Immature natural killer cell (primary cell): ENCODE measurements around the gene ROR2. TPM values are rescaled to one million over a fixed set of nuclear protein-coding genes. Genes with fewer than 3 reads are reported as not detected.

Experiments used
- DNase-seq, 3 donors: peaks; one replicate each; pipeline ENCODE4 v3.0.0; 2022; ENCODE audit warnings: mixed read lengths in 1 of 3
- H3K27ac Mint-ChIP-seq, 6 donors: one replicate each; pipeline ENCODE4 v1.8.0; 2020; ENCODE audit warnings: mixed read lengths in 6 of 6, mild to moderate bottlenecking in 5 of 6, inconsistent platforms in 4 of 6, moderate library complexity in 3 of 6
- H3K27me3 Mint-ChIP-seq, 3 donors: one replicate each; pipeline ENCODE4 v1.8.0; 2020 to 2021; ENCODE audit warnings: low read depth in 3 of 3, mild to moderate bottlenecking in 3 of 3, mixed read lengths in 3 of 3, moderate library complexity in 3 of 3, inconsistent platforms in 1 of 3
- H3K36me3 Mint-ChIP-seq, 3 donors: one replicate each; pipeline ENCODE4 v1.8.0; 2020; ENCODE audit warnings: mixed read lengths in 3 of 3, inconsistent platforms in 2 of 3, mild to moderate bottlenecking in 2 of 3
- H3K4me1 Mint-ChIP-seq, 2 donors: one replicate each; pipeline ENCODE4 v1.8.0; 2020; ENCODE audit warnings: inconsistent platforms in 2 of 2, mild to moderate bottlenecking in 2 of 2, mixed read lengths in 2 of 2, moderate library complexity in 1 of 2
- H3K4me3 Mint-ChIP-seq, 5 donors: one replicate each; pipeline ENCODE4 v1.8.0; 2020; ENCODE audit warnings: mild to moderate bottlenecking in 5 of 5, mixed read lengths in 5 of 5, inconsistent platforms in 3 of 5, moderate library complexity in 3 of 5
- H3K9me3 Mint-ChIP-seq, 6 donors: one replicate each; pipeline ENCODE4 v1.8.0; 2020; ENCODE audit warnings: mild to moderate bottlenecking in 6 of 6, mixed read lengths in 6 of 6, inconsistent platforms in 4 of 6, moderate library complexity in 3 of 6
- polyA plus RNA-seq, 3 donors: library from polyadenylated mRNA; unstranded; fragments of 300-500 nt; fragmentation: Illumina TruSeq; gene quantifications; one replicate each; pipeline ENCODE4 v1.2.3, GENCODE V29; 2021

Gene ROR2
- polyA plus RNA-seq, 3 donors from 2014 or later = not detected

GRCh38 chr9:91820949-91821880, 128.8 kb downstream of the ROR2 start:
- Mint-ChIP-seq H3K36me3 (no peaks in the 10 kb centered on the region), H3K27ac (no peak overlapping the region), H3K9me3 (no peaks in the 10 kb centered on the region), H3K4me3 (no peak overlapping the region), H3K4me1 (no peaks in the 10 kb centered on the region), H3K27me3 (peaks cover 2 to 4% (median 3%) of the 10 kb centered on the region in 3 donors)
- DNase-seq = no peak

DNA sequence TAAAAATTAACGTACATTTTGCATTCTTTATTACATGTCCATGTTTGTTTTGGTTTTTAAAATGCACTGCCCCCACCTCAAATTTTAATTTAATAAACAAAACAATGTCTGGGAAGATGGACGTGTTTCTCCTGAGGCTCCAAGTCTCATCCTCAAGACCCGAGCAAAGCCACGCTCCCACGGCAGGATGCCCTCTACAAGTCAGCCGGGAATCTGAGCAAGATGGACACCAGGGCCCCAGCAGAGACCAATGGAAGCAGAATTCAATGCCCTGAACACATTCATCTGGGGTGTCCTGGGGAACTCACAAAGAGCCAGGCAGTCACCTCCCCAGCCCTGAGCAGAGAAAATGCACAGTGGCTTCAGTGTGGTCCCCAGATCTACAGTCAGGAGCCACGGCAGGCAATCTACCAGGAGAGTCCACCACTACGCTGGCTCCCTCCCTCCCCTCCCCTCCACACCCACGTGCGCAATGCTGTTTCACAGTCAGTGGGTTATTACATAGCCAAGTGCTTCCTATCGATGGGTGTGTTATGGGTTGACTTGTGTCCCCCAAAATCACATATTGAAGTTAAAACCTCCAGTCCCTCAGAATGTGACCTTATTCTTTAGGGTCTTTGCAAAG, 129.8 kb downstream of the ROR2 start:
- Mint-ChIP-seq H3K4me1 (no peaks in the 10 kb centered on the region), H3K4me3 (no peak overlapping the region), H3K9me3 (no peaks in the 10 kb centered on the region), H3K36me3 (no peaks in the 10 kb centered on the region), H3K27me3 (peaks cover 1 to 4% (median 3%) of the 10 kb centered on the region in 3 donors), H3K27ac (no peak overlapping the region)
- no peak for DNase-seq

- Mint-ChIP-seq H3K27ac (no peak overlapping the region), H3K4me3 (no peak overlapping the region), H3K27me3 (peaks cover 0 to 2% (median 0%) of the 10 kb centered on the region in 3 donors), H3K36me3 (no peaks in the 10 kb centered on the region), H3K4me1 (no peaks in the 10 kb centered on the region), H3K9me3 (no peaks in the 10 kb centered on the region)
- no peak for DNase-seq
Measured at GRCh38 chr9:91818647-91819403, 131.2 kb downstream of the ROR2 start.

GRCh38 chr9:91818225-91818585, 131.8 kb downstream of the ROR2 start:
- Mint-ChIP-seq H3K27me3 (no peaks in the 10 kb centered on the region), H3K36me3 (no peaks in the 10 kb centered on the region), H3K4me1 (no peaks in the 10 kb centered on the region), H3K9me3 (no peaks in the 10 kb centered on the region), H3K27ac (no peak overlapping the region), H3K4me3 (no peak overlapping the region)
- no peak for DNase-seq

GRCh38 chr9:91817493-91818224, 132.4 kb downstream of the ROR2 start:
- Mint-ChIP-seq H3K27me3 (no peaks in the 10 kb centered on the region), H3K36me3 (no peaks in the 10 kb centered on the region), H3K4me3 (no peak overlapping the region), H3K4me1 (no peaks in the 10 kb centered on the region), H3K9me3 (no peaks in the 10 kb centered on the region), H3K27ac (no peak overlapping the region)
- no peak for DNase-seq

GRCh38 chr9:91817106-91817492, 132.9 kb downstream of the ROR2 start:
- Mint-ChIP-seq H3K4me1 (no peaks in the 10 kb centered on the region), H3K9me3 (no peaks in the 10 kb centered on the region), H3K27ac (no peak overlapping the region), H3K27me3 (no peaks in the 10 kb centered on the region), H3K36me3 (no peaks in the 10 kb centered on the region), H3K4me3 (no peak overlapping the region)
- DNase-seq = no peak

- no peak overlapping the region for H3K4me3 Mint-ChIP-seq
- no peaks in the 10 kb centered on the region for H3K4me1 Mint-ChIP-seq
- H3K36me3 Mint-ChIP-seq = no peaks in the 10 kb centered on the region
- DNase-seq = no peak
- no peak overlapping the region for H3K27ac Mint-ChIP-seq
- H3K27me3 Mint-ChIP-seq = peaks cover 0 to 2% (median 0%) of the 10 kb centered on the region in 3 donors
- no peaks in the 10 kb centered on the region for H3K9me3 Mint-ChIP-seq
Measured at GRCh38 chr9:91816356-91816755, 133.7 kb downstream of the ROR2 start.

DNA sequence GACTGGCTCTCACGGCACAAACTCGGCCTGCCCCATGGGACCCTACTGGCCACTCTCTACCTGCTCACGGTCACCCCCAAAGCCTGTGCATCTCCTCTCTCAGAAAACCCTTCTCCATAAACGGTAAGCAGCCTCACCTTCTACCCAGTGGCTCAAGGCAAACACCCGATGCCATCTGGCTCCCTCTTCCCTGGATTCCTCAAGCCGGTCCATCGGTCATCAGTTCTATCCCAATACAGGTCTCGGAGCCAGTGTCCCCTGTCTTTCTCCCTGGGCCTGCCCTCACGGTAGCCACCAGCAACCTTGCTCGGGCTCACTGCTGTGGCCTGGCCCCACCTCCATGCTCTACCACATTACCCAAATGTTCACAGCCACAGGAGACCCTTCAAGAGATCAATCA, 134.1 kb downstream of the ROR2 start:
- no peak overlapping the region for H3K4me3 Mint-ChIP-seq
- no peak for DNase-seq

GRCh38 chr9:91814753-91815152, 135.3 kb downstream of the ROR2 start:
- no peak overlapping the region for H3K27ac Mint-ChIP-seq
- no peak for DNase-seq
- no peaks in the 10 kb centered on the region for H3K9me3 Mint-ChIP-seq
- peaks cover 0 to 2% (median 0%) of the 10 kb centered on the region in 3 donors for H3K27me3 Mint-ChIP-seq
- H3K4me3 Mint-ChIP-seq = no peak overlapping the region
- H3K4me1 Mint-ChIP-seq = no peaks in the 10 kb centered on the region
- H3K36me3 Mint-ChIP-seq = no peaks in the 10 kb centered on the region

More for the DNA sequence above, 134.1 kb downstream of the ROR2 start:
- Mint-ChIP-seq H3K27me3 (peaks cover 0 to 2% (median 0%) of the 10 kb centered on the region in 3 donors), H3K4me1 (no peaks in the 10 kb centered on the region), H3K27ac (no peak overlapping the region), H3K9me3 (no peaks in the 10 kb centered on the region), H3K36me3 (no peaks in the 10 kb centered on the region)

- no peak overlapping the region for H3K4me3 Mint-ChIP-seq
- H3K4me1 Mint-ChIP-seq = no peaks in the 10 kb centered on the region
- no peak overlapping the region for H3K27ac Mint-ChIP-seq
- no peaks in the 10 kb centered on the region for H3K9me3 Mint-ChIP-seq
- H3K36me3 Mint-ChIP-seq = no peaks in the 10 kb centered on the region
- peaks cover 0 to 2% (median 0%) of the 10 kb centered on the region in 3 donors for H3K27me3 Mint-ChIP-seq
- DNase-seq = no peak
Measured at GRCh38 chr9:91814201-91814600, 135.8 kb downstream of the ROR2 start.

DNA sequence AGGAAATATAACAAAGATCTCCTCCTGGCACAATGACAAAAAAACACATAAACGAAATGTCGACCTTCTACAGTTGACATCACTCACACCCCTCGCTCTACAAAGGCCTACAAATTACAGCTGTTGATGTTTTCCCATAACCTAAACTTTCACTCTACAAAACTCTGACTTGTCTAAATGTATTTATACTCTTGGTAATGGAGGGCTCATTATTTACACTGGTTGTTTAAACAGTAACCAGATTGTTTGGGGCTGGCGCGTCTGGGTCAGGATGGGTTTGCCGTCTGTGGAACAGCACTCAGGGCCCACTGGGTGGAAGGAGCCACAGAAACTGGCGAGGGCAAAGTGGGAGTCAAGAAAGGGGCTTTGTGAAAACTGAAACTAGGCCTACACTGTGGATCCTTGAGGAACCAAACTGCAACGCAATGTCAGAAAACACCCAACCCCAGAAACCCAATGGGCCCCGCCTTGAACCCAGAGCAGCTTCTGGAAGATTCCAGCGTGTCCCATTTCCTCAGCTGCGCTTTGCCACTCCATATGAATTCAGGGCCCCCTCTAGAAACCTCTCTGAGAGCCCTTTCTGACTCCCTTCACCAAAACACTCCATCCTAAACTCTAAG, 136.7 kb downstream of the ROR2 start:
- no peaks in the 10 kb centered on the region for H3K4me1 Mint-ChIP-seq
- peaks cover 0 to 2% (median 2%) of the 10 kb centered on the region in 3 donors for H3K27me3 Mint-ChIP-seq
- no peaks in the 10 kb centered on the region for H3K36me3 Mint-ChIP-seq
- DNase-seq = no peak
- no peak overlapping the region for H3K4me3 Mint-ChIP-seq
- H3K27ac Mint-ChIP-seq = no peak overlapping the region
- no peaks in the 10 kb centered on the region for H3K9me3 Mint-ChIP-seq

GRCh38 chr9:91812191-91812590, 137.8 kb downstream of the ROR2 start:
- H3K27ac Mint-ChIP-seq = no peak overlapping the region
- peaks cover 0 to 5% (median 2%) of the 10 kb centered on the region in 3 donors for H3K27me3 Mint-ChIP-seq
- H3K4me1 Mint-ChIP-seq = no peaks in the 10 kb centered on the region
- no peak overlapping the region for H3K4me3 Mint-ChIP-seq
- no peaks in the 10 kb centered on the region for H3K36me3 Mint-ChIP-seq
- DNase-seq = no peak
- H3K9me3 Mint-ChIP-seq = no peaks in the 10 kb centered on the region
